KBM-7 (cell line): ENCODE data around the gene MEST.
"Not testable (repeated sequence)": the region's sequence is repeated elsewhere in the genome, so short reads cannot be mapped to it uniquely, and the experiment has no call there.

Experiments
- DNase-seq: peaks from one replicate; pipeline ENCODE4 v3.0.0-alpha.2; 2015
- in situ Hi-C: fragments of 300-500 bp; cut with MboI; formaldehyde crosslinking; loops from 2 replicates; pipeline ENCODE4 v1.14.3; 2020; ENCODE audit warnings: low sequenced_read_pairs, low pct_unique_long_range_greater_than_20kb, mixed read lengths

Gene MEST

DNA sequence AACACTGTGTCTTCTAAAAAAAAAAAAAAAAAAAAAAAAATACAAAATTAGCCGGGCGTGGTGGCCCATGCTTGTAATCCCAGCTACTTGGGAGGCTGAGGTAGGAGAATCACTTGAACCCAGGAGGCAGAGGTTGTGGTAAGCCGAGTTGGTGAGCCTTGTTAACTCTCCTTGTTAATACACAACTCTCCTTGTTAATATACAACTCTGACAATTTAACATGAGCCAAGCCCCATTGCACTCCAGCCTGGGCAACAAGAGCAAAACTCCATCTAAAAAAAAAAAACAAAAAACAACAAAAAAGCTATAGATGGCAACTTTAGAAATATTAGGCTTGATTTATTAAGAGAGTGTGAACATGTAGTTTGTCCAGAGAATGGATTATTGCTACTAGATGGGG lies 20.2 kb downstream of the MEST start:
- in situ Hi-C loops, DNase-seq: not testable (repeated sequence)

- no peak for DNase-seq
- in situ Hi-C loops = no loop called here
Observed at GRCh38 chr7:130513447-130513846, 21.6 kb downstream of the MEST start.

GRCh38 chr7:130515315-130516040 lies 23.6 kb downstream of the MEST start:
- no peak for DNase-seq
- in situ Hi-C loops = no loop called here

DNA sequence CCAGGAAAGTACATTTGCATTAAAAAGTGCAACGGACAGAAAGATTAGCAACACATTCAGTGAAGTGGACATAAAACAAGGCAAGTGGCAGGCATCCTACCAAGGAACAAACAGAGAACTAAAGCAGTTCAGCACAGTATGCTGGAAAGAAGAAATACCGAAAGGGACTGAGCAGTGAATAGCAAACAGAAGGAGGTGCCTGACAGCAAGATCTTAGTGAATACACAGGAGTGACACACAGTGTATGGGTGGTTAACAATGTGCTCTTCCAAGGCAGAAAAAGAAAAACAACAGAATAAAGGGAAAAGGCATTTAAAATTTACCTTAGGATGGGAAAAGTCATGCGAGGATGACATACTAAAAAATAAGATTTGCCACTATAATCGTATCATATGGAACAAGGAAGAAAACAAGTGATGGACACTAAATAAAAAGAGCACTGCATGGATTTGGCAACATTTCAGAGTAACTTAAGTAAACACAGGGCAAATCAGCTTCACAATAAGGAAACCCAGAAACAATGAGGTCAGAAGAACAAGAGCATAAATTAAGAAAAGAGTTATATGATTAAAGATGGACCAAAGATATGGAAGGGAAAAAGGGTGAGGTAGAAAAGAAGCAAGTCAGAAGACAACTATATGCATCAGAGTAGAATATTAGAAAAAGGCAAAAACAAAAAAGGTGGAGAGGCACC lies 29.5 kb downstream of the MEST start:
- in situ Hi-C loops = no loop called here
- no peak for DNase-seq

DNA sequence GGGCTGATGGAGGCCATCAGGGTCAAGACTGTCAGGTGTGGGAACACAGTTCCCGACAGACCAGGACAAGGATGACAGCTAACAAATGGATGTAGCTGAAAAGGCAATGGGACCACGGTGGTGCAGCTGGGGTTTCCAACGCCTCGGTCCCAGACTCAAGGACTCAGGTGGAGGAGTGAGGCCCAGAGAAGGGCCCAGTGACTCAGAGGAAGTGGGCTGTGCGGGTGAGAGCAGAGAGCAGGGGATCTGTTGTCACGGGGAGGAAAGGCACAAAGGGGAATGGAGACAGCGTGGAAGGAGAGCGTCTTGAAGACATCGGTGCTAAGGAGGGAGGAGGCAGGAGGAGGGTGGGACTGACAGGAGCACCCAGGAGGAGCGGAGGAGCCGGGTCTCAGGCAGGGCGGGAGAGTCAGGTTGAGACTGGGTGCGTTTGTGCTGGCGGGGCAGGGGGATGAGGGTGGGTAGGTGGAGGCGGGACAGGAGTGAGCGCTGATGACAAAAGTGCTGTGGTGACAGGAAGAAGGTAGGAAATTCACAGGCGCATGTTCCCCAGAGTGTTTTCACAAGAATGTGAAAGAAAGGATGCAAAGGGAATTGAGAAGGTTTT lies 31.7 kb downstream of the MEST start:
- DNase-seq, in situ Hi-C loops: not testable (repeated sequence)

- in situ Hi-C loops = no loop called here
Observed at GRCh38 chr7:130524628-130525027, 32.7 kb downstream of the MEST start.

GRCh38 chr7:130527752-130528355 lies 36.0 kb downstream of the MEST start:
- in situ Hi-C loops = not testable (repeated sequence)

More at GRCh38 chr7:130524628-130525027, 32.7 kb downstream of the MEST start:
- no peak for DNase-seq

GRCh38 chr7:130529417-130529816 lies 37.5 kb downstream of the MEST start:
- in situ Hi-C loops = no loop called here
- no peak for DNase-seq

More at GRCh38 chr7:130527752-130528355, 36.0 kb downstream of the MEST start:
- DNase-seq = not testable (repeated sequence)

DNA sequence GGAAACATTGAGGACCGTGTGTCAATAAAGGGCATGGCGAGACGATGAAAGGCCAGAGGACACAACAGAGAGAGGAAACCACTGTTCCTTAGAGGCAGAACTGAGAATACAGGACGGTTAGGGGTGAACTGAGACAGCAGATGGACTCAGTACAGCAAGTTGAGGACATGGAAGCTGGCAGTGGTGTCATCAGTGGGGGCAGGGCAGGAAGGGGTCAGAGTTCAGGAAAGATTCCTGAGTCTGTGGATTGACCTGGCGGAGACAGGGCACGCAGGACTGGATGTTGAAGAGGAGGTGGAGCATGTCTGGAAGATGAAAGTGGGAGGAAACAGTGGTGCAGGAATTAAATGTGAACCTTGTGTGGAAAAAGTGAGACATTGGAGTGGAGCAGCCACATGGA lies 46.0 kb downstream of the MEST start:
- in situ Hi-C loops, DNase-seq: not testable (repeated sequence)

GRCh38 chr7:130541287-130541686 lies 49.4 kb downstream of the MEST start:
- DNase-seq, in situ Hi-C loops: not testable (repeated sequence)

DNA sequence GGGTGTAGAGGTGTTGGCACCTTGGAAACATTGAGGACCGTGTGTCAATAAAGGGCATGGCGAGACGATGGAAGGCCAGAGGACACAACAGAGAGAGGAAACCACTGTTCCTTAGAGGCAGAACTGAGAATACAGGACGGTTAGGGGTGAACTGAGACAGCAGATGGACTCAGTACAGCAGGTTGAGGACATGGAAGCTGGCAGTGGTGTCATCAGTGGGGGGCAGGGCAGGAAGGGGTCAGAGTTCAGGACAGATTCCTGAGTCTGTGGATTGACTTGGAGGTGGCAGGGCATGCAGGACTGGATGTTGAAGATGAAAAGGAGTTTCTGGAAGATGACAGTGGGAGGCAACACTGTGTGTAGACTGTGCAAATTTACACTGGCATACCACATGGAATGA lies 50.4 kb downstream of the MEST start:
- in situ Hi-C loops, DNase-seq: not testable (repeated sequence)

GRCh38 chr7:130543487-130544010 lies 51.7 kb downstream of the MEST start:
- in situ Hi-C loops = no loop called here
- no peak for DNase-seq

DNA sequence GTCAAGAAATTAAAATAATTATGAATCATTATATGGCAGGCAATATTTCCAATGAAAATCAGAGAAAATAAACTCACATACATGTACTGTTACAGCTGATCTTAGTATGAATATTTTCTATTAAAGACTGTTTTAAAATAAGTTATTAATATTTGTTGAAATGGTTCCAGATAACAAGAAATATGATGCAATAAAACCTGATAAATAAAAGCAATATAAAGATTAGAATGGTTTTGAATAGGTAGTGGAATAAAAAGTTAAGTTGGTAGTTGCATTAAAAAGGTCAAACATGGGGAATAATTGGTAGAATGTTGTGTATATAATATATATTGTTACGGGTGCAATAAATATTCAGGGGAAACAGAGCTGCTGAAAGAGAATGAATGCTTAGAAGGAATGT lies 52.5 kb downstream of the MEST start:
- in situ Hi-C loops = no loop called here
- no peak for DNase-seq

GRCh38 chr7:130553398-130554029 lies 61.6 kb downstream of the MEST start:
- in situ Hi-C loops = no loop called here
- no peak for DNase-seq

DNA sequence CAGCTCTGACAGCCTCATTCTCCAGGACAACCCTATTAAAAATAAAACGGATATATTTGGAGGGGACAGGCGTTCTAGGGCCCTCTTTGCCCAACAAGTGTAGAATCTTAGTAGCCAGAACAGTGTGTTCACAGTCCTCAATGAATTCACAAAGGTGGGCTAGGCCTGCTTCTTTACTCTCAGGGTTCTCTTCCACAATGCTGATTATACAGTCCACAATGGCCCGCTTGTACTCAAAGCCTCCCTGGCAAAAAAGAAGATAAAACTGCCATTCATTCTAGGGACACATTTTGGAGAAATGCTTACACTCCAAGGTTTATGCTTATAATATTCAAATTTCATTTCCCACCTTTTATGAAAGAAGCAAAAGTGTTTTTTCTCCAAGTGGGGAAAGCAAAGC lies 62.6 kb downstream of the MEST start:
- in situ Hi-C loops = no loop called here
- no peak for DNase-seq
